ENCODE data around the gene BMP10. TPM values are rescaled to one million over a fixed set of nuclear protein-coding genes. Genes with fewer than 3 reads are reported as not detected.

The BMP10 gene
- total RNA-seq, 4 donors from 2014 or later: not detected

GRCh38 chr2:68907232-68907919, 36.2 kb upstream of the BMP10 start:
- no peak for DNase-seq (ENCODE audit: extremely low spot score)
- no peaks in the 10 kb centered on the region for H3K27me3 ChIP-seq
- WGBS: 93% methylated on average over 5 of the region's 5 CpGs
- peaks cover 0 to 4% (median 0%) of the 10 kb centered on the region in 4 donors for H3K9me3 ChIP-seq
- intact Hi-C loops (cut with DNase I): no loop called here
- H3K4me3 ChIP-seq: no peak overlapping the region
- peaks cover 9 to 17% (median 15%) of the 10 kb centered on the region in 4 donors for H3K4me1 ChIP-seq
- H3K27ac ChIP-seq (replicated peaks in 1 of 4): no peak overlapping the region
- TF ChIP-seq CTCF (IDR thresholded peaks at IDR 0.05): no peak
- TF ChIP-seq POLR2AphosphoS5 (IDR thresholded peaks at IDR 0.05): no peak
- TF ChIP-seq EP300 (IDR thresholded peaks at IDR 0.05): no peak
- no peak for TF ChIP-seq POLR2A (IDR thresholded peaks at IDR 0.05; ENCODE audit: low read depth)
- H3K36me3 ChIP-seq: no peaks in the 10 kb centered on the region

GRCh38 chr2:68906716-68907115, 35.5 kb upstream of the BMP10 start:
- intact Hi-C loops (cut with DNase I): no loop called here
- H3K4me3 ChIP-seq: no peak overlapping the region
- H3K4me1 ChIP-seq: peaks cover 9 to 17% (median 15%) of the 10 kb centered on the region in 4 donors
- TF ChIP-seq CTCF (IDR thresholded peaks at IDR 0.05) (no peak), POLR2AphosphoS5 (IDR thresholded peaks at IDR 0.05) (no peak), EP300 (IDR thresholded peaks at IDR 0.05) (no peak), POLR2A (IDR thresholded peaks at IDR 0.05; ENCODE audit: low read depth) (no peak)
- H3K9me3 ChIP-seq: peaks cover 0 to 4% (median 2%) of the 10 kb centered on the region in 4 donors
- no peaks in the 10 kb centered on the region for H3K36me3 ChIP-seq
- no peaks in the 10 kb centered on the region for H3K27me3 ChIP-seq
- WGBS: 82% methylated on average over 3 of the region's 3 CpGs
- DNase-seq (ENCODE audit: extremely low spot score): no peak
- H3K27ac ChIP-seq (replicated peaks in 1 of 4): no peak overlapping the region

- Histone ChIP-seq H3K4me1 (peaks cover 9 to 17% (median 15%) of the 10 kb centered on the region in 4 donors), H3K27ac (replicated peaks in 1 of 4) (no peak overlapping the region), H3K4me3 (no peak overlapping the region), H3K9me3 (peaks cover 0 to 19% (median 15%) of the 10 kb centered on the region in 4 donors), H3K36me3 (no peaks in the 10 kb centered on the region), H3K27me3 (no peaks in the 10 kb centered on the region)
- intact Hi-C loops (cut with DNase I): no loop called here
- TF ChIP-seq POLR2A (IDR thresholded peaks at IDR 0.05; ENCODE audit: low read depth) (no peak), CTCF (IDR thresholded peaks at IDR 0.05) (no peak), POLR2AphosphoS5 (IDR thresholded peaks at IDR 0.05) (no peak), EP300 (IDR thresholded peaks at IDR 0.05) (no peak)
- no peak for DNase-seq (ENCODE audit: extremely low spot score)
- WGBS: 86% methylated on average over 2 of the region's 2 CpGs
Measured at GRCh38 chr2:68905116-68905515, 33.9 kb upstream of the BMP10 start.

GRCh38 chr2:68901561-68901960, 30.4 kb upstream of the BMP10 start:
- Histone ChIP-seq H3K9me3 (peaks cover 0 to 19% (median 15%) of the 10 kb centered on the region in 4 donors), H3K4me1 (no peaks in the 10 kb centered on the region), H3K27me3 (peaks cover 0 to 3% (median 0%) of the 10 kb centered on the region in 4 donors), H3K4me3 (no peak overlapping the region), H3K36me3 (no peaks in the 10 kb centered on the region), H3K27ac (replicated peaks in 1 of 4) (no peak overlapping the region)
- intact Hi-C loops (cut with DNase I): no loop called here
- TF ChIP-seq POLR2AphosphoS5 (IDR thresholded peaks at IDR 0.05) (no peak), EP300 (IDR thresholded peaks at IDR 0.05) (no peak), POLR2A (IDR thresholded peaks at IDR 0.05; ENCODE audit: low read depth) (no peak), CTCF (IDR thresholded peaks at IDR 0.05) (no peak)
- 84% methylated on average over 1 of the region's 1 CpG for WGBS
- no peak for DNase-seq (ENCODE audit: extremely low spot score)

- Histone ChIP-seq H3K9me3 (peaks cover 0 to 19% (median 15%) of the 10 kb centered on the region in 4 donors), H3K27ac (replicated peaks in 1 of 4) (no peak overlapping the region), H3K27me3 (peaks cover 0 to 3% (median 0%) of the 10 kb centered on the region in 4 donors), H3K4me3 (no peak overlapping the region), H3K4me1 (no peaks in the 10 kb centered on the region), H3K36me3 (no peaks in the 10 kb centered on the region)
- no peak for DNase-seq (ENCODE audit: extremely low spot score)
- WGBS: 86% methylated on average over 4 of the region's 4 CpGs
- TF ChIP-seq EP300 (IDR thresholded peaks at IDR 0.05) (no peak), POLR2AphosphoS5 (IDR thresholded peaks at IDR 0.05) (no peak), POLR2A (IDR thresholded peaks at IDR 0.05; ENCODE audit: low read depth) (no peak)
- intact Hi-C loops (cut with DNase I): no loop called here
Measured at GRCh38 chr2:68901199-68901514, 30.0 kb upstream of the BMP10 start.

All from esophagus muscularis mucosa (tissue), 4 donors.